G401 (cell line): ENCODE data around the gene RTEL1. TPM values are rescaled to one million over a fixed set of nuclear protein-coding genes. Genes with fewer than 3 reads are reported as not detected.

Experiments used
- DNase-seq: peaks from one replicate; pipeline ENCODE4 v3.0.0-alpha.2; 2015; ENCODE audit warnings: low spot score
- in situ Hi-C: cut with HindIII; loops from 2 replicates; pipeline ENCODE4 v1.10.0; 2016; ENCODE audit warnings: low sequenced_read_pairs, mixed read lengths
- total RNA-seq: library from RNA; depleted of rRNA; stranded (reverse); fragments of >200 nt; shearing (Covaris generic); gene quantifications from 2 replicates; pipeline ENCODE4 v1.2.3, GENCODE V29; 2014; rRNA removed

RTEL1 gene
- total RNA-seq, 1 experiment from 2014 or later = 18.7 TPM

- in situ Hi-C loops = no loop called here
- DNase-seq = no peak
Measured at GRCh38 chr20:63741676-63742380, 83.7 kb downstream of the RTEL1 start.

DNA sequence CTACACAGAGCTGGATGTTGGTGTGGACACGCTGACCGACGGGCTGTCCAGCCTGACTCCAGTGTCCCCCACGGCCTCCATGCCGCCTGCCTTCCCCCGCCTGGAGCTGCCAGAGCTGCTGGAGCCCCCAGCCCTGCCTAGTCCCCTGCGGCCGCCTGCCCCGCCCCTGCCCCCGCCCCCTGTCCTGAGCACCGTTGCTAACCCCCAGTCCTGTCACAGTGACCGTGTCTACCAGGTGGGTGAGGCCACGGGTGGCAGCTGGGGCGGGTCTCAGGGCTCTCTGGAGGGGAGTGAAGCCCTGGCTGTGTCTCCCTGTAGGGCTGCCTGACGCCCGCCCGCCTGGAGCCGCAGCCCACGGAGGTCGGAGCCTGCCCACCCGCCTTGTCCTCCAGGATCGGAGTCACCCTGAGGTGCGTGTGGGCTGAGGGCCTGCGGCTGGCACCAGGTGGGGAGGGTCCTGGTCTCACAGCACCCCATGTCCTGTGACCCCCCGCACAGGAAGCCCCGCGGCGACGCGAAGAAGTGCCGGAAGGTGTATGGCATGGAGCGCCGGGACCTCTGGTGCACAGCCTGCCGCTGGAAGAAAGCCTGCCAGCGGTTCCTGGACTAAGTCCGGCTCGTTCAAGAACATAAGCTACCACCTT lies 84.4 kb downstream of the RTEL1 start:
- DNase-seq = no peak
- in situ Hi-C loops = no loop called here

GRCh38 chr20:63743210-63743970 lies 85.3 kb downstream of the RTEL1 start:
- in situ Hi-C loops = no loop called here
- DNase-seq = no peak

DNA sequence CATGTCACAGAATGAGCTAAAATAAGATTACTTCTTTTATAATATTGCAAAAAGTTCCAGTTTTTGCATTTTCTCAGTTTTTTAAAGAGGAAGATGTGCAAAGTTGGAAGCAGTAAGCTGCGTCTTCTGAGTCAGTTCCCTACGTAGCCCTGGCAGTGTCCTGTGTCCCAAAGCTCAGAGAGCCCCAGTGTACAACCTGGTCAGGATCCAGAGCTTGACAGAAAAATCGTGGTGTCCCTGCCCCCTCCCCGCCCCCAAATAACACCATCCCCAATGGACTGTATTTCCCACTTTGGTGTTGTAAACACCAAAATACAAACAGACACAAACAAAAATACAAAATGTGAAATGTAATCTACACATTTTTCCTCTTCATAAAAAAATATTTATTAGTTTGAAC lies 86.0 kb downstream of the RTEL1 start:
- no peak for DNase-seq
- in situ Hi-C loops = no loop called here

DNA sequence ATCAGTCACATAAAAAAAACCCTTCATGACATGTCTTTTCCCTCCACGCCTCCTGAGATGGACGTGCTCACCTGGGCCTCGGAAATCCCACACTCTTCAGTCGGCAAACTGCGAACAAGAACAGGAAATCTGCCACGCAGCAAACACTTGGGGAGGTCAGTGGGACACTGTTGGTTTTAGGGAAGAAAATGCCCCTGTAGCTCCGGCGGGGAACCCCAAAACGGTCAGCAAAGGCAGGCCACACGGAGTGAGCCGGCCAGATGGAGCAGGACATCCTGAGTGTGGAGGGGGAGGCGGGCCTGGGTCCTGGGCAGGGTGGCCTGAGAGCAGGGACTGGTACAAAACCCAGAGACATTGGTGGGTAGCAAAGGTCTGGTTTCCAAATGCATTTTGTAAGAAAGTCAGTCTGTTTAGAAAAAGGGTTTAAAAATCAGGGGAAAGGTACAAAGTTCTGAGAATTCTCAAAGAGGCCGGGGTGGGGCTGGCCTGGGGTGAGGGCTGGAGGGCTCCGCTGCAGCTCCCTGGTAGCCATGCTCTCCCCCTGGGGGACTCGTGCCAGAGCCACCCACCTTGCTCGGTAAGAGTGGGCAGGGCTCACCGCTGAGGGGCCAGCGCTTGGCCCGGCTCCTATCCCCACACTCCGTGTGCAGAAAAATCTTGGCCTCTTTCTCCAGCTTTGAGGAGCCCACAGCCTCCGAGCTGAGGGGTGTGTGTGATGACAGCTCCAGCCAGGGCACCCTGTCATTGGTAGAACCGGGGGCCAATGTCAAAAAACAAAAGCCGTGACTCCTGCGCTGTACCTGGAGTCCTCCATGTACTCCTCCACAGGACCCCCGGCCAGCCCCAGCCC lies 86.7 kb downstream of the RTEL1 start:
- no peak for DNase-seq

GRCh38 chr20:63745424-63745805 lies 87.3 kb downstream of the RTEL1 start:
- no peak for DNase-seq
- in situ Hi-C loops = no loop called here

More for the DNA sequence above, 86.7 kb downstream of the RTEL1 start:
- in situ Hi-C loops = no loop called here

Other genes starting within 250 kb of the RTEL1 start
- 133 and 160 TPM in 2 replicates for gene KCNQ2, start 185.7 kb upstream of the RTEL1 start, total RNA-seq
- gene EEF1A2, start 159.2 kb upstream of the RTEL1 start, total RNA-seq = 47.5 and 58.1 TPM in 2 replicates
- 31.9 and 38.0 TPM in 2 replicates for gene PPDPF, start 137.5 kb upstream of the RTEL1 start, total RNA-seq
- gene PTK6, start 120.9 kb upstream of the RTEL1 start, total RNA-seq = 0.10 TPM in 1 of 2 replicates, not detected in the other
- gene SRMS, start 110.6 kb upstream of the RTEL1 start, total RNA-seq = not detected in 2 replicates
- 0.86 and 1.4 TPM in 2 replicates for gene FNDC11, start 104.2 kb upstream of the RTEL1 start, total RNA-seq
- 10.1 and 14.3 TPM in 2 replicates for gene HELZ2, start 84.1 kb upstream of the RTEL1 start, total RNA-seq
- 19.3 and 19.7 TPM in 2 replicates for gene GMEB2, start 31.2 kb upstream of the RTEL1 start, total RNA-seq
- 179 and 180 TPM in 2 replicates for gene STMN3, start 4.9 kb upstream of the RTEL1 start, total RNA-seq
- gene TNFRSF6B, start 38.3 kb downstream of the RTEL1 start, total RNA-seq = not detected in 2 replicates
- gene ARFRP1, start 49.7 kb downstream of the RTEL1 start, total RNA-seq = 33.0 and 36.7 TPM in 2 replicates
- 49.4 and 52.7 TPM in 2 replicates for gene ZGPAT, start 49.7 kb downstream of the RTEL1 start, total RNA-seq
- 12.6 and 15.1 TPM in 2 replicates for gene LIME1, start 78.4 kb downstream of the RTEL1 start, total RNA-seq
- 71.8 and 118 TPM in 2 replicates for gene SLC2A4RG, start 81.5 kb downstream of the RTEL1 start, total RNA-seq
- gene ZBTB46, start 173.0 kb downstream of the RTEL1 start, total RNA-seq = 39.7 and 42.5 TPM in 2 replicates
- 0.74 TPM in 1 of 2 replicates, not detected in the other for gene ABHD16B, start 203.2 kb downstream of the RTEL1 start, total RNA-seq
- 129 and 141 TPM in 2 replicates for gene TPD52L2, start 207.0 kb downstream of the RTEL1 start, total RNA-seq
- 38.6 and 43.6 TPM in 2 replicates for gene DNAJC5, start 236.8 kb downstream of the RTEL1 start, total RNA-seq